Activated naive CD8-positive, alpha-beta T cell treated with anti-CD3 and anti-CD28 coated beads, Interleukin-2, amount 50 U/mL, for 24 hours (primary cell): ENCODE data around the gene CCNL2.
A peak's percentile ranks its signal among the peaks of the same experiment; 100 is the strongest.

Source experiments
- ATAC-seq: fragments of 150-1000 bp; cut with Tn5 transposase; one replicate; pipeline ENCODE4 v1.10.0; 2021
- DNase-seq: peaks from one replicate; pipeline ENCODE4 v3.0.0; 2021
- H3K27ac Mint-ChIP-seq: one replicate; pipeline ENCODE4 v1.8.0; 2021; ENCODE audit warnings: mild to moderate bottlenecking, mixed read lengths
- H3K27me3 Mint-ChIP-seq: one replicate; pipeline ENCODE4 v1.8.0; 2021; ENCODE audit warnings: mixed read lengths
- H3K36me3 Mint-ChIP-seq: one replicate; pipeline ENCODE4 v1.8.0; 2021; ENCODE audit warnings: low read depth, mixed read lengths
- H3K4me1 Mint-ChIP-seq: one replicate; pipeline ENCODE4 v1.8.0; 2021; ENCODE audit warnings: mixed read lengths
- H3K4me3 Mint-ChIP-seq: one replicate; pipeline ENCODE4 v1.8.0; 2021; ENCODE audit warnings: mild to moderate bottlenecking, moderate library complexity, mixed read lengths
- H3K9me3 Mint-ChIP-seq: one replicate; pipeline ENCODE4 v1.8.0; 2021; ENCODE audit warnings: mixed read lengths

Gene CCNL2

GRCh38 chr1:1347026-1347595, 52.0 kb downstream of the CCNL2 start:
- Mint-ChIP-seq H3K4me3 (peak overlapping the region; percentile 77), H3K4me1 (peaks cover 15% of the 10 kb centered on the region), H3K9me3 (no peaks in the 10 kb centered on the region), H3K27ac (no peak overlapping the region), H3K27me3 (peaks cover 1% of the 10 kb centered on the region), H3K36me3 (no peaks in the 10 kb centered on the region)
- DNase-seq (no peak), ATAC-seq (no peak)

- Mint-ChIP-seq H3K4me3 (no peak overlapping the region), H3K36me3 (peaks cover under 1% of the 10 kb centered on the region), H3K4me1 (peaks cover 14% of the 10 kb centered on the region), H3K27ac (no peak overlapping the region), H3K27me3 (no peaks in the 10 kb centered on the region), H3K9me3 (no peaks in the 10 kb centered on the region)
- no peak for ATAC-seq
- DNase-seq = no peak
Measured at GRCh38 chr1:1346501-1346890, 52.6 kb downstream of the CCNL2 start.

GRCh38 chr1:1345860-1346500, 53.2 kb downstream of the CCNL2 start:
- H3K9me3 Mint-ChIP-seq = no peaks in the 10 kb centered on the region
- H3K4me1 Mint-ChIP-seq = peaks cover 14% of the 10 kb centered on the region
- ATAC-seq (no peak), DNase-seq (no peak)
- no peaks in the 10 kb centered on the region for H3K27me3 Mint-ChIP-seq
- H3K27ac Mint-ChIP-seq = no peak overlapping the region
- no peak overlapping the region for H3K4me3 Mint-ChIP-seq
- H3K36me3 Mint-ChIP-seq = peaks cover 6% of the 10 kb centered on the region

GRCh38 chr1:1345384-1345783, 53.8 kb downstream of the CCNL2 start:
- Mint-ChIP-seq H3K36me3 (peaks cover 12% of the 10 kb centered on the region), H3K27ac (no peak overlapping the region), H3K4me3 (no peak overlapping the region), H3K27me3 (no peaks in the 10 kb centered on the region), H3K4me1 (peaks cover 14% of the 10 kb centered on the region), H3K9me3 (no peaks in the 10 kb centered on the region)
- ATAC-seq (no peak), DNase-seq (no peak)

- H3K36me3 Mint-ChIP-seq = peaks cover 13% of the 10 kb centered on the region
- peak; percentile 88 for ATAC-seq
- no peak overlapping the region for H3K27ac Mint-ChIP-seq
- H3K4me3 Mint-ChIP-seq = no peak overlapping the region
- peaks cover 14% of the 10 kb centered on the region for H3K4me1 Mint-ChIP-seq
- H3K27me3 Mint-ChIP-seq = no peaks in the 10 kb centered on the region
- no peaks in the 10 kb centered on the region for H3K9me3 Mint-ChIP-seq
- DNase-seq = peak; percentile 64
Measured at GRCh38 chr1:1344655-1345361, 54.3 kb downstream of the CCNL2 start.

GRCh38 chr1:1343811-1344421, 55.2 kb downstream of the CCNL2 start:
- DNase-seq = no peak
- Mint-ChIP-seq H3K4me1 (peaks cover 14% of the 10 kb centered on the region), H3K27me3 (no peaks in the 10 kb centered on the region), H3K27ac (no peak overlapping the region), H3K9me3 (no peaks in the 10 kb centered on the region), H3K4me3 (no peak overlapping the region), H3K36me3 (peaks cover 13% of the 10 kb centered on the region)
- no peak for ATAC-seq

- no peaks in the 10 kb centered on the region for H3K9me3 Mint-ChIP-seq
- no peak overlapping the region for H3K27ac Mint-ChIP-seq
- H3K27me3 Mint-ChIP-seq = no peaks in the 10 kb centered on the region
- peaks cover 12% of the 10 kb centered on the region for H3K4me1 Mint-ChIP-seq
- DNase-seq (no peak), ATAC-seq (no peak)
- H3K36me3 Mint-ChIP-seq = peaks cover 13% of the 10 kb centered on the region
- no peak overlapping the region for H3K4me3 Mint-ChIP-seq
Measured at GRCh38 chr1:1342584-1343115, 56.5 kb downstream of the CCNL2 start.

GRCh38 chr1:1342061-1342562, 57.0 kb downstream of the CCNL2 start:
- Mint-ChIP-seq H3K27me3 (no peaks in the 10 kb centered on the region), H3K27ac (no peak overlapping the region), H3K4me3 (no peak overlapping the region), H3K4me1 (peaks cover 8% of the 10 kb centered on the region), H3K9me3 (no peaks in the 10 kb centered on the region), H3K36me3 (peaks cover 13% of the 10 kb centered on the region)
- DNase-seq (no peak), ATAC-seq (no peak)

- no peaks in the 10 kb centered on the region for H3K9me3 Mint-ChIP-seq
- H3K27ac Mint-ChIP-seq = no peak overlapping the region
- H3K4me3 Mint-ChIP-seq = no peak overlapping the region
- no peaks in the 10 kb centered on the region for H3K27me3 Mint-ChIP-seq
- peaks cover 13% of the 10 kb centered on the region for H3K36me3 Mint-ChIP-seq
- ATAC-seq (no peak), DNase-seq (no peak)
- H3K4me1 Mint-ChIP-seq = peaks cover 3% of the 10 kb centered on the region
Measured at GRCh38 chr1:1341549-1342021, 57.5 kb downstream of the CCNL2 start.

- no peaks in the 10 kb centered on the region for H3K9me3 Mint-ChIP-seq
- peaks cover 3% of the 10 kb centered on the region for H3K4me1 Mint-ChIP-seq
- no peak overlapping the region for H3K4me3 Mint-ChIP-seq
- peaks cover 13% of the 10 kb centered on the region for H3K36me3 Mint-ChIP-seq
- DNase-seq (no peak), ATAC-seq (no peak)
- no peak overlapping the region for H3K27ac Mint-ChIP-seq
- no peaks in the 10 kb centered on the region for H3K27me3 Mint-ChIP-seq
Measured at GRCh38 chr1:1340791-1341548, 58.2 kb downstream of the CCNL2 start.

- H3K4me1 Mint-ChIP-seq = peaks cover 3% of the 10 kb centered on the region
- H3K27ac Mint-ChIP-seq = no peak overlapping the region
- H3K4me3 Mint-ChIP-seq = no peak overlapping the region
- no peak for ATAC-seq
- no peak for DNase-seq
- H3K27me3 Mint-ChIP-seq = no peaks in the 10 kb centered on the region
- H3K9me3 Mint-ChIP-seq = no peaks in the 10 kb centered on the region
- H3K36me3 Mint-ChIP-seq = peaks cover 13% of the 10 kb centered on the region
Measured at GRCh38 chr1:1340185-1340584, 59.0 kb downstream of the CCNL2 start.

GRCh38 chr1:1338278-1338677, 60.9 kb downstream of the CCNL2 start:
- no peaks in the 10 kb centered on the region for H3K4me1 Mint-ChIP-seq
- H3K27me3 Mint-ChIP-seq = no peaks in the 10 kb centered on the region
- peaks cover 13% of the 10 kb centered on the region for H3K36me3 Mint-ChIP-seq

GRCh38 chr1:1337793-1338147, 61.4 kb downstream of the CCNL2 start:
- peak; percentile 48 for ATAC-seq
- Mint-ChIP-seq H3K27ac (no peak overlapping the region), H3K4me1 (no peaks in the 10 kb centered on the region), H3K36me3 (peaks cover 13% of the 10 kb centered on the region), H3K4me3 (no peak overlapping the region), H3K27me3 (no peaks in the 10 kb centered on the region), H3K9me3 (no peaks in the 10 kb centered on the region)
- DNase-seq = peak; percentile 63

More at GRCh38 chr1:1338278-1338677, 60.9 kb downstream of the CCNL2 start:
- no peak overlapping the region for H3K27ac Mint-ChIP-seq
- DNase-seq (no peak), ATAC-seq (no peak)
- H3K4me3 Mint-ChIP-seq = no peak overlapping the region
- H3K9me3 Mint-ChIP-seq = no peaks in the 10 kb centered on the region
